DMS79 treated with DMSO at 0.1 percent for 48 hours (cell line): ENCODE data around the gene OTUD4.
A peak's percentile ranks its signal among the peaks of the same experiment; 100 is the strongest.
"Not testable (repeated sequence)": the region's sequence is repeated elsewhere in the genome, so short reads cannot be mapped to it uniquely, and the experiment has no call there.

Experiments
- DNase-seq: peaks from one replicate; lab custom pipeline; 2025; lab: John Stamatoyannopoulos, UW

Gene OTUD4

GRCh38 chr4:145180298-145181090, at the start of gene OTUD4:
Gene OTUD4 (minus strand): TSS chr4:145180589. CDS start chr4:145179973, 616 bp downstream.
- DNase-seq, result peak; percentile 70

GRCh38 chr4:145223228-145223627, 42.8 kb upstream of the OTUD4 start:
- DNase-seq, result not testable (repeated sequence)

GRCh38 chr4:145221529-145221928, 41.1 kb upstream of the OTUD4 start:
- not testable (repeated sequence) for DNase-seq

- DNase-seq, result no peak
Observed at GRCh38 chr4:145219090-145219489, 38.7 kb upstream of the OTUD4 start.

- no peak for DNase-seq
Observed at GRCh38 chr4:145218251-145218650, 37.9 kb upstream of the OTUD4 start.

- DNase-seq, result no peak
Observed at GRCh38 chr4:145217349-145217748, 37.0 kb upstream of the OTUD4 start.

- no peak for DNase-seq
Observed at GRCh38 chr4:145216535-145216934, 36.1 kb upstream of the OTUD4 start.

- no peak for DNase-seq
Observed at GRCh38 chr4:145213245-145213644, 32.9 kb upstream of the OTUD4 start.

GRCh38 chr4:145207934-145208333, 27.5 kb upstream of the OTUD4 start:
- no peak for DNase-seq

- DNase-seq, result no peak
Observed at GRCh38 chr4:145203410-145203809, 23.0 kb upstream of the OTUD4 start.

- no peak for DNase-seq
Observed at GRCh38 chr4:145200366-145200765, 20.0 kb upstream of the OTUD4 start.

- no peak for DNase-seq
Observed at GRCh38 chr4:145199051-145199716, 18.8 kb upstream of the OTUD4 start.

GRCh38 chr4:145196747-145197146, 16.4 kb upstream of the OTUD4 start:
- peak; percentile 11 for DNase-seq

- DNase-seq, result no peak
Observed at GRCh38 chr4:145195167-145195952, 15.0 kb upstream of the OTUD4 start.

GRCh38 chr4:145189981-145190380, 9.6 kb upstream of the OTUD4 start:
- no peak for DNase-seq

- DNase-seq, result no peak
Observed at GRCh38 chr4:145186729-145187128, 6.3 kb upstream of the OTUD4 start.

GRCh38 chr4:145183581-145183980, 3.2 kb upstream of the OTUD4 start:
- DNase-seq, result no peak

- no peak for DNase-seq
Observed at GRCh38 chr4:145183023-145183422, 2.6 kb upstream of the OTUD4 start.

- DNase-seq, result no peak
Observed at GRCh38 chr4:145182222-145182621, 1.8 kb upstream of the OTUD4 start.

GRCh38 chr4:145181091-145181501, 707 bp upstream of the OTUD4 start:
- DNase-seq, result no peak

- DNase-seq, result not testable (repeated sequence)
Observed at GRCh38 chr4:145179861-145180297, 510 bp downstream of the OTUD4 start.

- no peak for DNase-seq
Observed at GRCh38 chr4:145179281-145179860, 1.0 kb downstream of the OTUD4 start.
